ENCODE data around the gene P3H4. TPM values are rescaled to one million over a fixed set of nuclear protein-coding genes. Genes with fewer than 3 reads are reported as not detected.

P3H4 gene
- total RNA-seq, 2 experiments from 2014 or later: 1.3 to 2.3 TPM

- H3K4me1 ChIP-seq (ENCODE audit: insufficient read depth, low read length): no peaks in the 10 kb centered on the region
- DNase-seq (no peak), ATAC-seq (ENCODE audit: poor library complexity) (no peak)
- H3K27me3 Mint-ChIP-seq: no peaks in the 10 kb centered on the region
- H3K9me3 Mint-ChIP-seq: no peaks in the 10 kb centered on the region
- no peaks in the 10 kb centered on the region for H3K27me3 ChIP-seq (ENCODE audit: control insufficient read depth in 1 of 2, insufficient read depth in 2 of 2, low read length in 2 of 2)
- TF ChIP-seq CTCF (IDR thresholded peaks at IDR 0.05): no peak
- no peak overlapping the region for H3K4me3 ChIP-seq (ENCODE audit: low read length)
- H3K36me3 ChIP-seq (ENCODE audit: insufficient read depth, low read length): no peaks in the 10 kb centered on the region
- ChIA-PET CTCF (no interaction called here), POLR2A (no interaction called here)
- H3K9me3 ChIP-seq (ENCODE audit: control insufficient read depth in 1 of 2, insufficient read depth in 1 of 2, low read length in 2 of 2): no peaks in the 10 kb centered on the region
- H3K4me1 Mint-ChIP-seq (ENCODE audit: low read depth): no peaks in the 10 kb centered on the region
- no peak overlapping the region for H3K4me3 Mint-ChIP-seq
- H3K27ac ChIP-seq (ENCODE audit: low read depth in 1 of 2, low read length in 2 of 2): no peak overlapping the region
- no peaks in the 10 kb centered on the region for H3K36me3 Mint-ChIP-seq (ENCODE audit: low read depth)
- intact Hi-C loops (cut with DNase I, micrococcal nuclease): no loop called here
- no peak overlapping the region for H3K27ac Mint-ChIP-seq
Measured at GRCh38 chr17:41762841-41763240, 48.9 kb downstream of the P3H4 start.

- no peaks in the 10 kb centered on the region for H3K36me3 ChIP-seq (ENCODE audit: insufficient read depth, low read length)
- H3K27me3 Mint-ChIP-seq: no peaks in the 10 kb centered on the region
- no peak for TF ChIP-seq CTCF (IDR thresholded peaks at IDR 0.05)
- H3K27me3 ChIP-seq (ENCODE audit: control insufficient read depth in 1 of 2, insufficient read depth in 2 of 2, low read length in 2 of 2): no peaks in the 10 kb centered on the region
- no peak overlapping the region for H3K4me3 ChIP-seq (ENCODE audit: low read length)
- CTCF ChIA-PET: no interaction called here
- DNase-seq: no peak
- no peaks in the 10 kb centered on the region for H3K4me1 ChIP-seq (ENCODE audit: insufficient read depth, low read length)
- H3K36me3 Mint-ChIP-seq (ENCODE audit: low read depth): no peaks in the 10 kb centered on the region
- intact Hi-C loops (cut with DNase I, micrococcal nuclease): no loop called here
- H3K4me3 Mint-ChIP-seq: no peak overlapping the region
- no peaks in the 10 kb centered on the region for H3K9me3 ChIP-seq (ENCODE audit: control insufficient read depth in 1 of 2, insufficient read depth in 1 of 2, low read length in 2 of 2)
- no peak overlapping the region for H3K27ac Mint-ChIP-seq
- no peaks in the 10 kb centered on the region for H3K9me3 Mint-ChIP-seq
- no peaks in the 10 kb centered on the region for H3K4me1 Mint-ChIP-seq (ENCODE audit: low read depth)
- no peak for ATAC-seq (ENCODE audit: poor library complexity)
- POLR2A ChIA-PET: no interaction called here
- H3K27ac ChIP-seq (ENCODE audit: low read depth in 1 of 2, low read length in 2 of 2): no peak overlapping the region
Measured at GRCh38 chr17:41762391-41762790, 49.4 kb downstream of the P3H4 start.

- Histone ChIP-seq H3K27ac (ENCODE audit: low read depth in 1 of 2, low read length in 2 of 2) (no peak overlapping the region), H3K27me3 (ENCODE audit: control insufficient read depth in 1 of 2, insufficient read depth in 2 of 2, low read length in 2 of 2) (no peaks in the 10 kb centered on the region), H3K9me3 (ENCODE audit: control insufficient read depth in 1 of 2, insufficient read depth in 1 of 2, low read length in 2 of 2) (no peaks in the 10 kb centered on the region), H3K4me1 (ENCODE audit: insufficient read depth, low read length) (no peaks in the 10 kb centered on the region), H3K36me3 (ENCODE audit: insufficient read depth, low read length) (no peaks in the 10 kb centered on the region), H3K4me3 (ENCODE audit: low read length) (no peak overlapping the region)
- Mint-ChIP-seq H3K27me3 (no peaks in the 10 kb centered on the region), H3K27ac (no peak overlapping the region), H3K9me3 (no peaks in the 10 kb centered on the region), H3K36me3 (ENCODE audit: low read depth) (no peaks in the 10 kb centered on the region), H3K4me3 (no peak overlapping the region), H3K4me1 (ENCODE audit: low read depth) (no peaks in the 10 kb centered on the region)
- no peak for TF ChIP-seq CTCF (IDR thresholded peaks at IDR 0.05)
- DNase-seq (no peak), ATAC-seq (ENCODE audit: poor library complexity) (no peak)
- ChIA-PET CTCF (no interaction called here), POLR2A (no interaction called here)
- intact Hi-C loops (cut with DNase I, micrococcal nuclease): no loop called here
Measured at GRCh38 chr17:41760878-41761277, 50.9 kb downstream of the P3H4 start.
